COLO829 (cell line): Measurements from ENCODE around the gene CARNS1.

ENCODE experiments used
- DNase-seq: peaks from one replicate; pipeline ENCODE4 v3.0.0; 2012; ENCODE audit warnings: low spot score

Gene CARNS1

GRCh38 chr11:67415501-67416304, at the start of gene CARNS1:
CARNS1 (plus strand) TSS chr11:67415678; CDS start chr11:67416200, 522 bp downstream.
- no peak for DNase-seq

- no peak for DNase-seq
Observed at GRCh38 chr11:67365736-67366444, 49.6 kb upstream of the CARNS1 start.

- no peak for DNase-seq
Observed at GRCh38 chr11:67366546-67366945, 48.9 kb upstream of the CARNS1 start.

- DNase-seq, result no peak
Observed at GRCh38 chr11:67366961-67367760, 48.3 kb upstream of the CARNS1 start.

- DNase-seq, result no peak
Observed at GRCh38 chr11:67367761-67368227, 47.7 kb upstream of the CARNS1 start.

GRCh38 chr11:67368621-67369020, 46.9 kb upstream of the CARNS1 start:
- DNase-seq, result no peak

- DNase-seq, result no peak
Observed at GRCh38 chr11:67369275-67369674, 46.2 kb upstream of the CARNS1 start.

- no peak for DNase-seq
Observed at GRCh38 chr11:67369801-67370284, 45.6 kb upstream of the CARNS1 start.

- DNase-seq, result no peak
Observed at GRCh38 chr11:67370351-67371076, 45.0 kb upstream of the CARNS1 start.

GRCh38 chr11:67371189-67371910, 44.1 kb upstream of the CARNS1 start:
- no peak for DNase-seq

GRCh38 chr11:67371911-67372320, 43.6 kb upstream of the CARNS1 start:
- DNase-seq, result no peak

GRCh38 chr11:67372321-67372992, 43.0 kb upstream of the CARNS1 start:
- DNase-seq, result no peak

GRCh38 chr11:67372993-67373647, 42.4 kb upstream of the CARNS1 start, which contains the start of gene CLCF1:
CLCF1 (minus strand) TSS chr11:67373598; CDS start chr11:67373539, 59 bp downstream.
- DNase-seq, result no peak

GRCh38 chr11:67373648-67374570, 41.6 kb upstream of the CARNS1 start:
- DNase-seq, result peak; percentile 66

- DNase-seq, result no peak
Observed at GRCh38 chr11:67374571-67375281, 40.8 kb upstream of the CARNS1 start.

GRCh38 chr11:67375320-67376055, 40.0 kb upstream of the CARNS1 start:
- no peak for DNase-seq
